Stomach (tissue), 9 donors: ENCODE measurements around the gene HMGCS1. TPM values are rescaled to one million over a fixed set of nuclear protein-coding genes. Genes with fewer than 3 reads are reported as not detected.

Experiments
- DNase-seq, 2 donors: peaks; one replicate each; pipeline versions ENCODE4 v3.0.0 to v3.0.0-alpha.2; 2013 to 2019
- H3K27ac ChIP-seq, 5 donors: fragments of 200-600 bp in 4 of 5; sonication (generic) in 4 of 5; one replicate each; pipeline ENCODE4 v1.5.1; 2013 to 2019; ENCODE audit warnings: mild to moderate bottlenecking in 1 of 5, moderate library complexity in 1 of 5
- H3K27me3 ChIP-seq, 3 donors: fragments of 200-600 bp; sonication (generic); one replicate each; pipeline ENCODE4 v1.5.1; 2017 to 2019; ENCODE audit warnings: mixed run types in 1 of 3
- H3K36me3 ChIP-seq, 4 donors: fragments of 200-600 bp; sonication (generic); 1 replicate in 3 of 4; 2 replicates in 1 of 4; pipeline ENCODE4 v1.5.1; 2016 to 2019
- H3K4me1 ChIP-seq, 4 donors: fragments of 200-600 bp; sonication (generic); one replicate each; pipeline ENCODE4 v1.5.1; 2016 to 2019
- H3K4me3 ChIP-seq, 4 donors: fragments of 200-600 bp; sonication (generic) in 3 of 4; one replicate each; pipeline ENCODE4 v1.5.1; 2016 to 2019; ENCODE audit warnings: mild to moderate bottlenecking in 1 of 4
- H3K9me3 ChIP-seq, 4 donors: fragments of 200-600 bp; sonication (generic); one replicate each; pipeline ENCODE4 v1.5.1; 2016 to 2019
- CTCF ChIP-seq, 7 experiments: fragments of 450-650 bp in 4 of 7; fragments of 200-600 bp in 3 of 7; sonication (generic) in 3 of 7; IDR thresholded peaks; one replicate each; pipeline ENCODE4 v1.5.1; 2016 to 2019; ENCODE audit warnings: antibody characterized with exemption in 7 of 7, control low read depth in 2 of 7, mild to moderate bottlenecking in 1 of 7
- EP300 ChIP-seq: sonication (generic); formaldehyde crosslinking; IDR thresholded peaks from one replicate; pipeline ENCODE4 v1.6.1; 2017; ENCODE audit warnings: antibody characterized with exemption
- POLR2A ChIP-seq, 4 donors: fragments of 450-650 bp; IDR thresholded peaks; one replicate each; pipeline ENCODE4 v1.6.1; 2016; ENCODE audit warnings: antibody characterized with exemption in 4 of 4, control low read depth in 2 of 4, mild to moderate bottlenecking in 1 of 4, moderate library complexity in 1 of 4
- POLR2AphosphoS5 ChIP-seq, 3 donors: sonication (generic); formaldehyde crosslinking; IDR thresholded peaks; one replicate each; pipeline ENCODE4 v1.6.1; 2016; ENCODE audit warnings: antibody characterized with exemption in 3 of 3
- WGBS, 5 donors: extraction: QIAGEN DNeasy Blood & Tissue Kit in 3 of 5; methylation state at CpG; one replicate each; pipeline versions ENCODE4 v1.1.5 to v1.1.7; 2013 to 2018; 5-methylcytosine and 5-hydroxymethylcytosine counted together
- intact Hi-C: fragments of 100-400 bp; cut with DNase I; formaldehyde crosslinking; loops from one replicate; pipeline ENCODE4 v1.15.1; 2023; ENCODE audit warnings: low total_unique reads
- polyA plus RNA-seq, 3 donors: library from polyadenylated mRNA; stranded (reverse); fragments of 200-250 nt; gene quantifications; one replicate each; pipeline ENCODE4 v1.2.3, GENCODE V29; 2013
- total RNA-seq, 5 donors: library from RNA; depleted of rRNA; stranded (reverse); fragments of >200 nt; gene quantifications; one replicate each; pipeline versions ENCODE4 v1.1.0 to v1.2.3, GENCODE V29; 2014 to 2016
- donor health status: healthy with polysubstance abuse.
- donor health status: Bipolar disorder and iron deficiency.
- donor health status: healthy.

HMGCS1 gene
- total and polyA plus RNA-seq, 8 donors = 2.9 to 97.9 (median 46.3) TPM

- Histone ChIP-seq H3K27me3 (no peaks in the 10 kb centered on the region), H3K27ac (no peak overlapping the region), H3K36me3 (no peaks in the 10 kb centered on the region), H3K4me1 (peaks cover 12 to 29% (median 25%) of the 10 kb centered on the region in 4 donors), H3K9me3 (no peaks in the 10 kb centered on the region), H3K4me3 (no peak overlapping the region)
- 83 to 94% (median 87%) methylated on average over 3 of the region's 3 CpGs for WGBS, 5 donors
- TF ChIP-seq EP300 (no peak), POLR2A (IDR thresholded peaks at IDR 0.05) (no peak), POLR2AphosphoS5 (IDR thresholded peaks at IDR 0.05) (no peak), CTCF (IDR thresholded peaks at IDR 0.05) (no peak)
- intact Hi-C loops = no loop called here
- no peak for DNase-seq
Measured at GRCh38 chr5:43315682-43316081, 2.5 kb upstream of the HMGCS1 start.

GRCh38 chr5:43315263-43315662 lies 2.1 kb upstream of the HMGCS1 start:
- WGBS, 5 donors = 73 to 83% (median 81%) methylated on average over 8 of the region's 8 CpGs
- TF ChIP-seq CTCF (IDR thresholded peaks at IDR 0.05) (no peak), POLR2AphosphoS5 (IDR thresholded peaks at IDR 0.05) (no peak), POLR2A (IDR thresholded peaks at IDR 0.05) (no peak), EP300 (no peak)
- no peaks in the 10 kb centered on the region for H3K36me3 ChIP-seq
- DNase-seq = peak in 1 of 2 donors; percentile 44
- intact Hi-C loops = no loop called here
- peaks cover 16 to 33% (median 27%) of the 10 kb centered on the region in 4 donors for H3K4me1 ChIP-seq
- H3K4me3 ChIP-seq = no peak overlapping the region
- H3K27me3 ChIP-seq = no peaks in the 10 kb centered on the region
- peak overlapping the region in 1 of 5 donors; percentile 50 for H3K27ac ChIP-seq
- H3K9me3 ChIP-seq = no peaks in the 10 kb centered on the region

- H3K27ac ChIP-seq = no peak overlapping the region
- DNase-seq = no peak
- H3K4me3 ChIP-seq = no peak overlapping the region
- no peaks in the 10 kb centered on the region for H3K9me3 ChIP-seq
- TF ChIP-seq POLR2AphosphoS5 (IDR thresholded peaks at IDR 0.05) (no peak), EP300 (no peak), CTCF (IDR thresholded peaks at IDR 0.05) (no peak), POLR2A (IDR thresholded peaks at IDR 0.05) (no peak)
- H3K27me3 ChIP-seq = no peaks in the 10 kb centered on the region
- no peaks in the 10 kb centered on the region for H3K36me3 ChIP-seq
- WGBS, 5 donors = 90 to 98% (median 93%) methylated on average over 6 of the region's 6 CpGs
- peaks cover 21 to 38% (median 30%) of the 10 kb centered on the region in 4 donors for H3K4me1 ChIP-seq
- intact Hi-C loops = no loop called here
Measured at GRCh38 chr5:43314724-43315123, 1.5 kb upstream of the HMGCS1 start.

GRCh38 chr5:43313854-43314457 lies 744 bp upstream of the HMGCS1 start:
- Histone ChIP-seq H3K36me3 (no peaks in the 10 kb centered on the region), H3K9me3 (no peaks in the 10 kb centered on the region), H3K27ac (peak overlapping the region; percentile 67 to 95 (median 95)), H3K4me1 (peaks cover 22 to 46% (median 37%) of the 10 kb centered on the region in 4 donors), H3K4me3 (peak overlapping the region; percentile 83 to 96 (median 90)), H3K27me3 (no peaks in the 10 kb centered on the region)
- 25 to 54% (median 32%) methylated on average over 8 of the region's 8 CpGs for WGBS, 5 donors
- DNase-seq = peak in 1 of 2 donors; percentile 58
- intact Hi-C loops = no loop called here
- TF ChIP-seq EP300 (no peak), CTCF (IDR thresholded peaks at IDR 0.05) (no peak), POLR2A (IDR thresholded peaks at IDR 0.05) (no peak), POLR2AphosphoS5 (IDR thresholded peaks at IDR 0.05) (no peak)
